Right lobe of liver (tissue), 4 donors: ENCODE results near the gene PTRH2.

ENCODE experiments used
- CTCF ChIP-seq, 4 donors: fragments of 200-600 bp in 3 of 4; fragments of 450-650 bp in 1 of 4; IDR thresholded peaks; one replicate each; pipeline versions ENCODE4 v1.5.1 to v1.8.0; 2016 to 2022; ENCODE audit warnings: antibody characterized with exemption in 4 of 4, mild to moderate bottlenecking in 2 of 4
- POLR2A ChIP-seq: fragments of 450-650 bp; IDR thresholded peaks from one replicate; pipeline ENCODE4 v1.6.1; 2017; ENCODE audit warnings: antibody characterized with exemption, mild to moderate bottlenecking
- donor health status: DM: no; HTN: no; CAD: no.
- donor health status: DM: no; HTN: no; CAD: no.
- donor health status: DM: no; HTN: yes; CAD: no.

- no peak for TF ChIP-seq POLR2A
- TF ChIP-seq CTCF (IDR thresholded peaks at IDR 0.05): no peak
Measured at GRCh38 chr17:59748591-59748990, 41.4 kb upstream of the PTRH2 start.
